ENCODE data around the gene LCN15. TPM values are rescaled to one million over a fixed set of nuclear protein-coding genes. Genes with fewer than 3 reads are reported as not detected.
"Not testable (repeated sequence)": the region's sequence is repeated elsewhere in the genome, so short reads cannot be mapped to it uniquely, and the experiment has no call there.

LCN15 gene
- total RNA-seq, 1 donor from 2014 or later = not detected

- no peak overlapping the region for H3K4me3 ChIP-seq (ENCODE audit: low read depth, low read length)
- no peak for DNase-seq (ENCODE audit: low read depth)
- TF ChIP-seq, protein P1, sequence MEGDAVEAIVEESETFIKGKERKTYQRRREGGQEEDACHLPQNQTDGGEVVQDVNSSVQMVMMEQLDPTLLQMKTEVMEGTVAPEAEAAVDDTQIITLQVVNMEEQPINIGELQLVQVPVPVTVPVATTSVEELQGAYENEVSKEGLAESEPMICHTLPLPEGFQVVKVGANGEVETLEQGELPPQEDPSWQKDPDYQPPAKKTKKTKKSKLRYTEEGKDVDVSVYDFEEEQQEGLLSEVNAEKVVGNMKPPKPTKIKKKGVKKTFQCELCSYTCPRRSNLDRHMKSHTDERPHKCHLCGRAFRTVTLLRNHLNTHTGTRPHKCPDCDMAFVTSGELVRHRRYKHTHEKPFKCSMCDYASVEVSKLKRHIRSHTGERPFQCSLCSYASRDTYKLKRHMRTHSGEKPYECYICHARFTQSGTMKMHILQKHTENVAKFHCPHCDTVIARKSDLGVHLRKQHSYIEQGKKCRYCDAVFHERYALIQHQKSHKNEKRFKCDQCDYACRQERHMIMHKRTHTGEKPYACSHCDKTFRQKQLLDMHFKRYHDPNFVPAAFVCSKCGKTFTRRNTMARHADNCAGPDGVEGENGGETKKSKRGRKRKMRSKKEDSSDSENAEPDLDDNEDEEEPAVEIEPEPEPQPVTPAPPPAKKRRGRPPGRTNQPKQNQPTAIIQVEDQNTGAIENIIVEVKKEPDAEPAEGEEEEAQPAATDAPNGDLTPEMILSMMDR (conservative IDR thresholded peaks at IDR 0.05; ENCODE audit: low read depth, low read length) = no peak
Observed at GRCh38 chr9:136771907-136772415, 7.6 kb upstream of the LCN15 start.

- H3K4me3 ChIP-seq (ENCODE audit: low read depth, low read length) = no peak overlapping the region
- TF ChIP-seq, protein P1 (conservative IDR thresholded peaks at IDR 0.05; ENCODE audit: low read depth, low read length) = peak; percentile 59
- DNase-seq (ENCODE audit: low read depth) = no peak
Observed at GRCh38 chr9:136769710-136770191, 5.4 kb upstream of the LCN15 start.

- TF ChIP-seq, protein P1 (conservative IDR thresholded peaks at IDR 0.05; ENCODE audit: low read depth, low read length) = peak; percentile 50
- peak; percentile 20 for DNase-seq (ENCODE audit: low read depth)
- not testable (repeated sequence) for H3K4me3 ChIP-seq (ENCODE audit: low read depth, low read length)
Observed at GRCh38 chr9:136766410-136767120, 2.2 kb upstream of the LCN15 start.

- not testable (repeated sequence) for DNase-seq (ENCODE audit: low read depth); H3K4me3 ChIP-seq (ENCODE audit: low read depth, low read length)
Observed at GRCh38 chr9:136765745-136766409, 1.6 kb upstream of the LCN15 start.

DNA sequence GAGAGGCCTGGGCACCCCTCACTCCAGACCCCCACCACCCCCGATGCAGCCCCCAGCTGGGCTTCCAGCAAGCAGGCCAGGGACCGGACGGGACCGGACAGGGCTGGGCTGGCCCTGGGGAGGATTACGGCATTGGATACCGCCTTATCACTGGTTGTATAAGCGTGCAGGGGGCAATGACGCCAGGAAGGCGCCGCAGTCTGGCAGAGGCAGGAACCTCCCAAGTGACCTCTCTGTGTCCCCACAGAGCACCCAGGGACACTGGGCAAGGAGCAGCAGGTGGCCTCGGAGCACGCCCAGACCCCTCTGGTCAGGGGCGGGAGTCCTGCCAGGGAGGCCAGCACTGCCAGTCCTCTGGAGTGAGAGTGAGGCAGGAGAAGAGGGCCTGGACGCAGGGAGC lies 723 bp upstream of the LCN15 start:
- no peak overlapping the region for H3K4me3 ChIP-seq (ENCODE audit: low read depth, low read length)
- TF ChIP-seq, protein P1 (conservative IDR thresholded peaks at IDR 0.05; ENCODE audit: low read depth, low read length) = no peak
- DNase-seq (ENCODE audit: low read depth) = no peak

DNA sequence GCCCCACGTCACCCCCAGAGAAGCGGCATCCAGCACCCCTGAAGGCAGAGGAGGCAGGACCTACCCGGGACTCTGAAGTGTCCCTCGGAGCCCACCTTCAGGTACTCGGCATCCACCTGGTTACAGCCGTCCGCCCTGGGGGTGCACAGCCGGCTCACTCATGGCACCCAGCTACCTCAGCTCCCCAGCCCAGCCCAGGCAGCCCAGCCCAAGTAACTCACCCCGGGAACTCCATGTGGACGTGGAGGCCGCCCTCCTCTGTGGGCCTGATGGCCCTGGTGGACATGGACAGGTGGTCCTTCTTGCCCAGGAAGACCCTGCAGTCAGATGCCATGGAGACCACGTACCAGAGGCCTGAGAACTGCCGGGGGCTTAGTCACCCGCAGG lies 676 bp downstream of the LCN15 start:
- H3K4me3 ChIP-seq (ENCODE audit: low read depth, low read length) = no peak overlapping the region
- no peak for DNase-seq (ENCODE audit: low read depth)
- TF ChIP-seq, protein P1 (conservative IDR thresholded peaks at IDR 0.05; ENCODE audit: low read depth, low read length) = no peak

- no peak for DNase-seq (ENCODE audit: low read depth)
- H3K4me3 ChIP-seq (ENCODE audit: low read depth, low read length) = no peak overlapping the region
- TF ChIP-seq, protein P1 (conservative IDR thresholded peaks at IDR 0.05; ENCODE audit: low read depth, low read length) = no peak
Observed at GRCh38 chr9:136762915-136763648, 1.2 kb downstream of the LCN15 start.

Data from epithelial cell of proximal tubule (primary cell).